OCI-LY7 (cell line): ENCODE measurements around the gene BRPF3. TPM values are rescaled to one million over a fixed set of nuclear protein-coding genes. Genes with fewer than 3 reads are reported as not detected.

Source experiments
- BruUV-seq: library from RNA; stranded (reverse); fragments of 400-500 nt; replicated peaks from 2 replicates; lab custom pipeline; 2021; lab: Mats Ljungman, UMichigan
- CTCF ChIA-PET: fragments of 300-600 bp; sonication (Branson Sonifier 250); formaldehyde crosslinking; loops from one replicate; lab custom pipeline; 2022; ENCODE audit warnings: antibody characterized with exemption; ENCODE audit not compliant: unreplicated experiment; lab: Charles Lee
- POLR2A ChIA-PET: fragments of 300-600 bp; sonication (Branson Sonifier 250); formaldehyde crosslinking; loops from one replicate; lab custom pipeline; 2022; ENCODE audit warnings: antibody characterized with exemption; lab: Charles Lee
- DNase-seq: peaks from one replicate; pipeline ENCODE4 v3.0.0-alpha.2; 2015; ENCODE audit warnings: low spot score
- H2AFZ ChIP-seq: fragments of 200-600 bp; sonication (generic), shearing (Covaris generic); 2 replicates; pipeline ENCODE4 v1.6.1; 2014; ENCODE audit warnings: mild to moderate bottlenecking, antibody characterized with exemption, low read length, moderate library complexity
- H3K27ac ChIP-seq: fragments of 200-600 bp; sonication (generic); 2 replicates; pipeline ENCODE4 v1.5.1; 2014; ENCODE audit warnings: mixed run types, low read depth, mild to moderate bottlenecking, moderate library complexity, low read length, inconsistent platforms; ENCODE audit not compliant: poor library complexity, severe bottlenecking
- H3K36me3 ChIP-seq: fragments of 200-600 bp; sonication (generic); 2 replicates; pipeline ENCODE4 v1.6.1; 2014; ENCODE audit warnings: mild to moderate bottlenecking, antibody characterized with exemption, low read length, moderate library complexity, mixed read lengths; ENCODE audit not compliant: insufficient read depth
- H3K4me1 ChIP-seq: fragments of 200-600 bp; sonication (generic); 2 replicates; pipeline ENCODE4 v1.5.1; 2014; ENCODE audit warnings: mild to moderate bottlenecking, low read length; ENCODE audit not compliant: insufficient read depth, poor library complexity, severe bottlenecking
- H3K4me2 ChIP-seq: fragments of 200-600 bp; sonication (generic); 2 replicates; pipeline ENCODE4 v1.6.1; 2014; ENCODE audit warnings: mild to moderate bottlenecking, low read length
- H3K4me3 ChIP-seq: fragments of 200-600 bp; sonication (generic); 2 replicates; pipeline ENCODE4 v1.5.1; 2014; ENCODE audit warnings: mild to moderate bottlenecking, low read depth, low read length; ENCODE audit not compliant: poor library complexity, severe bottlenecking
- H3K79me2 ChIP-seq: fragments of 200-600 bp; sonication (generic); 2 replicates; pipeline ENCODE4 v1.6.1; 2016; ENCODE audit warnings: low read depth, mild to moderate bottlenecking, low read length, moderate library complexity, mixed read lengths; ENCODE audit not compliant: insufficient read depth
- H3K9me2 ChIP-seq: fragments of 200-600 bp; sonication (generic); 2 replicates; pipeline ENCODE4 v1.6.1; 2016; ENCODE audit warnings: mild to moderate bottlenecking, low read length, mixed read lengths; ENCODE audit not compliant: insufficient read depth
- H3K9me3 ChIP-seq: fragments of 200-600 bp; sonication (generic); 2 replicates; pipeline ENCODE4 v1.6.1; 2014; ENCODE audit warnings: mild to moderate bottlenecking, mixed run types, low read length, mixed read lengths
- H4K20me1 ChIP-seq: fragments of 200-600 bp; sonication (generic); 2 replicates; pipeline ENCODE4 v1.6.1; 2014; ENCODE audit warnings: mild to moderate bottlenecking, antibody characterized with exemption, low read length, moderate library complexity, mixed read lengths; ENCODE audit not compliant: insufficient read depth
- CTCF ChIP-seq: fragments of 200-600 bp; sonication (generic); conservative IDR thresholded peaks from 2 replicates; pipeline ENCODE4 v1.5.1; 2014; ENCODE audit warnings: mild to moderate bottlenecking, antibody characterized with exemption, low read length, moderate library complexity, mixed read lengths
- EZH2phosphoT487 ChIP-seq: fragments of 200-600 bp; sonication (generic); IDR thresholded peaks from 2 replicates; pipeline ENCODE4 v1.6.1; 2018; ENCODE audit warnings: low read depth, borderline replicate concordance, mild to moderate bottlenecking, mixed run types, antibody characterized with exemption, low read length, moderate library complexity, mixed read lengths
- intact Hi-C: fragments of 100-400 bp; cut with micrococcal nuclease; formaldehyde crosslinking; loops from one replicate; pipeline ENCODE4 v1.10.0; 2022; ENCODE audit not compliant: unreplicated experiment
- total RNA-seq, 2 experiments: library from RNA; depleted of rRNA in 1 of 2; stranded (reverse); fragments of >200 nt in 1 of 2; shearing (Covaris generic) in 1 of 2; gene quantifications; 2 replicates each; pipeline ENCODE4 v1.2.3, GENCODE V29; 2014 to 2022

The BRPF3 gene
- total RNA-seq, 2 experiments from 2014 or later = 10.4 to 12.0 TPM

GRCh38 chr6:36184311-36184710 is 12.2 kb upstream of the BRPF3 start:
- CTCF ChIA-PET = no interaction called here

GRCh38 chr6:36186199-36186598 is 10.3 kb upstream of the BRPF3 start:
- TF ChIP-seq CTCF (no peak), EZH2phosphoT487 (no peak)
- no peak overlapping the region for H3K4me2 ChIP-seq
- no peaks in the 10 kb centered on the region for H3K36me3 ChIP-seq
- H3K9me2 ChIP-seq = no peaks in the 10 kb centered on the region
- intact Hi-C loops = no loop called here
- no peaks in the 10 kb centered on the region for H3K4me1 ChIP-seq
- ChIA-PET CTCF (no interaction called here), POLR2A (no interaction called here)
- no peaks in the 10 kb centered on the region for H3K9me3 ChIP-seq
- H2AFZ ChIP-seq = no peak overlapping the region
- no peak overlapping the region for H3K27ac ChIP-seq
- no peaks in the 10 kb centered on the region for H4K20me1 ChIP-seq
- BruUV-seq = no TSS peak
- H3K79me2 ChIP-seq = no peaks in the 10 kb centered on the region
- no peak overlapping the region for H3K4me3 ChIP-seq
- no peak for DNase-seq

More at GRCh38 chr6:36184311-36184710, 12.2 kb upstream of the BRPF3 start:
- BruUV-seq = no TSS peak
- no peak for DNase-seq
- H3K4me1 ChIP-seq = no peaks in the 10 kb centered on the region
- H3K4me2 ChIP-seq = no peak overlapping the region
- H3K9me3 ChIP-seq = no peaks in the 10 kb centered on the region
- POLR2A ChIA-PET = interaction anchor here (0.5 kb wide), 1 partner anchor 9 kb away, joined by 5 read pairs; no protein-coding TSS in a partner anchor
- no peak overlapping the region for H2AFZ ChIP-seq
- H3K36me3 ChIP-seq = no peaks in the 10 kb centered on the region
- no peaks in the 10 kb centered on the region for H3K79me2 ChIP-seq
- intact Hi-C loops = no loop called here
- TF ChIP-seq CTCF (no peak), EZH2phosphoT487 (no peak)
- H3K4me3 ChIP-seq = no peak overlapping the region
- no peaks in the 10 kb centered on the region for H4K20me1 ChIP-seq
- no peak overlapping the region for H3K27ac ChIP-seq
- no peaks in the 10 kb centered on the region for H3K9me2 ChIP-seq

GRCh38 chr6:36187446-36187845 is 9.1 kb upstream of the BRPF3 start:
- H3K27ac ChIP-seq = no peak overlapping the region
- no peak for DNase-seq
- no TSS peak for BruUV-seq
- H4K20me1 ChIP-seq = no peaks in the 10 kb centered on the region
- ChIA-PET CTCF (no interaction called here), POLR2A (no interaction called here)
- no peaks in the 10 kb centered on the region for H3K4me1 ChIP-seq
- H3K36me3 ChIP-seq = no peaks in the 10 kb centered on the region
- H3K79me2 ChIP-seq = no peaks in the 10 kb centered on the region
- no peaks in the 10 kb centered on the region for H3K9me3 ChIP-seq
- H2AFZ ChIP-seq = no peak overlapping the region
- intact Hi-C loops = no loop called here
- no peak overlapping the region for H3K4me3 ChIP-seq
- no peak overlapping the region for H3K4me2 ChIP-seq
- H3K9me2 ChIP-seq = no peaks in the 10 kb centered on the region
- TF ChIP-seq EZH2phosphoT487 (no peak), CTCF (no peak)
